Measurements from ENCODE around the gene ABHD17C.

DNA sequence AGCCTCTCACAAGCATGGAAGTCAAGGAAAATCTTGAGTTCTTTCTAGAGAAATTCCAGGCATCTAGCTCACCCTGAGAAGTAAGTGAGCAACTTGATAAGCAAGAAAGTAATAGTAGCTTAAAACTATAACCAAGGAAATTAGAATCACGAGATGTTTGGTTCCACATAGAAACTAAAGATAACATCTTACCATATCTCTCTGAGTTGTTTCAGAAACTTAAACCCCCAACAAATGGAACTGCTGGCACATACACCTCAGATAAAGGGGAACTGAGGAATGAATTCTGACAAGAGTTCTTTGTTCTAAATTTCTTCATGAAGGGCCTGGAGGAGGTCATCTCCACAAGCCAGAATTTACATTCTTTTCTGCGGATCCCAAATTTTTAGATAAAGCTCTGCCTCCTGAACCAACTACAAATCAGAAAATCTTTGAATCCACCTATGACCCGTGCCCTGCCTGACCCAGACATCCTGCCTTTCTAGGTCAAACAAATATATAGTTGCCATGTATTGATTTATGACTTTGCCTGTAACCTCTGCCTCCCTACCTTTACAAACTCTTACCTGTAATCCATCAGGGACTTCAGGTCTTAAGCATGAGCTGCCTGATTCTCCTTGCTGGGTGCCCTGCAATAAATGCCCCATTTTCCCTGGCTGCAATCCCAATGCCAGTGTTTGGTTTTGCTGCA, 26.4 kb upstream of the ABHD17C start:
- TF ChIP-seq POLR2AphosphoS5 (IDR thresholded peaks at IDR 0.05; ENCODE audit: low read depth, low read length), result no peak
- TF ChIP-seq EP300 (IDR thresholded peaks at IDR 0.05; ENCODE audit: borderline replicate concordance in 1 of 2, low read depth in 2 of 2, low read length in 2 of 2), result no peak
- no peak for TF ChIP-seq CTCF (IDR thresholded peaks at IDR 0.05; ENCODE audit: control extremely low read depth in 1 of 3, insufficient read depth in 1 of 3, low read depth in 1 of 3, low read length in 3 of 3)
- no peak for TF ChIP-seq TAF1 (IDR thresholded peaks at IDR 0.05; ENCODE audit: low read depth, low read length)
- TF ChIP-seq EZH2 (IDR thresholded peaks at IDR 0.05; ENCODE audit: low read depth, low read length, severe bottlenecking), result no peak
- no peak for TF ChIP-seq RXRA (IDR thresholded peaks at IDR 0.05; ENCODE audit: insufficient read depth, low read depth, low read length)

All from H1 (cell line).